ENCODE measurements around the gene ACBD7.
A peak's percentile ranks its signal among the peaks of the same experiment; 100 is the strongest.

The ACBD7 gene

DNA sequence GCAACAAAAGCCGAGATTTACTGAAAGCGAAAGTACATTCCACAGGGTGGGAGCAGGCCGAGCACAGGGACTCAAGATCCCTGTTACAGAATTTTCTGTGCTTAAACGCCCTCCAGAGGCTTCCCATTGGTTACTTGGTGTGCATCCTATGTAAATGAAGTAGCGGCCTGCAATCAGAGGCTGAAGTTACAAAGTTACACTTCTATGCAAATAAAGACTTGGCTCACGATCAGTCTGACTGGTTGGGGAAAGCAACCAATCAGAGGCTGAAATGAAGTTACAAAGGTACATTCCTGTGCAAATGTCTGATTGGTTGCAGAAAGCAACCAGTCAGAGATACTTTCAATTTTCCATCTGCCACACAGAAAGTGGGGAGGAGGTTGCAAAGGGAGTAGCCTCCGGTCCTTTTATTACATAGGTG lies 4.1 kb downstream of the ACBD7 start:
- peak; percentile 86 for DNase-seq

DNA sequence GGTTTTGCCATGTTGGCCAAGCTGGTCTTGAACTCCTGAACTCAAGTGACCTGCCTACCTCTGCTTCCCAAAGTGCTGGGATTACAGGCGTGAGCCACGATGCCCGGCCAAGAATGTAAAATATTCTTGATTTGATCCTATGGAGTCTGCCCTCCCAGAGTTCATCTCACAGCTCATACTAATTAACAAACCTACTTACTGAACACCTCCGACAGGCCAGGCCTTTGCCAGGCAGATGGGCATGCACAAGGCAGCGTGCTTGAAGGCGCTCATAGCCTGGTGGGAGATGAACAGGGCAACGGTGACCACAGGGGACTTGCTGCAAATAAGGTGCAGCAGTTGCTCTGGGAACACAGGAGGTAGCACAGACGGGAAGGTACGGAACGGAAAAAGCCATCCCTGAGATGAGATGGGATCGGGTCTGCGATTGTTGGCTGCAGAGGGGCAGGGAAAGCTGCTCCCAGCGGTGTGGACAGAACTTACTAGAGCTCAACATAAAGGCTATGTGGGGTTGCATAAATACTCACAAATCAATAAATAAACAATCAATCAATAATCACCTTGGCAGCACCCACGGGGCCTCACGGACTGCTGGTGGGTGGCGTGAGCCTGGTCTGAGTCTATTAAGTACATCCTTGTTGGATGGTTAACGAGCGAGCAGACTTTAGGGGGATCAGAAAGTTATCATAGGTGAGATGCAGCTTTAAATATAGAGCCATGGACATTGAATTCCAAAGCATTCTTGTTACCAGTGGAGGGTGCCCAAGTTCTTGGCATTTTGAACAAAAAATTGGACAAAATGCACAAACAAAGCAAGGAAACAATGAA lies 4.7 kb downstream of the ACBD7 start:
- no peak for DNase-seq

DNA sequence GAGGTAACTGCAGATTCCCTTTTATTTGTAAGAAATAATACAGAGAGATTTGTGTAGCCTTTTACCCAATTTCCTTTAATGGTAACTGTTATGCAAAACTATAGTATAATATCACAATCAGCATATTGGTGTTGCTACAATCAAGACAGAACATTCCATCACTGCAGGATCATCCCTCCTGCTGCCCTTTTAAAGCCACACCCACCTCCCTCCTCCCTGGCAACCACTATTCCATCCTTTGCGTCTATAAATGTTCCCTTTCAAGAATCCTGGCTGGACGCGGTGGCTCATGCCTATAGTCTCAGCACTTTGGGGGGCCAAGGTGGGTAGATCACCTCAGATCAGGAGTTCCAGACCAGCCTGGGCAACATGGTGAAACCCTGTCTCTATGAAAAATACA lies 13.2 kb downstream of the ACBD7 start:
- DNase-seq: no peak

DNA sequence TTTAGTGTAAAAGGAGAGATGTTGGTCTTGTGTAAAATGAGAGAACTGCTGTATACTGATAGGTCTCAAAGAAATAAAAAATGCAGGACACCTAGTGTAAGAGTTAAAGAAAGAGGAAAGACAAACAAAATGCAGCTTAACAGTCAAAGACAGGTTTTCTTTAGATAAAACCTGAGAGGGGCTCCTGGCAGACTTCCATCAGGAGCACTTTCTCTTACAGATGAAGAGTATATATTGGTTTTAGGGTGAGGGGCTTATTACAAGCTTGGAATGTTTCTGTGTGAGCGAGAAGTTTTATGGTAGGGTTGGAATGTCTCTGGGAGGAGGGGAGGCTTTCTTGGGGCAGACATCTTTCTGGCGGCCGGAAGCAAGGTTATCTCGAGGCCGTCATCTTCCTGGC lies 16.2 kb downstream of the ACBD7 start:
- DNase-seq: no peak

DNA sequence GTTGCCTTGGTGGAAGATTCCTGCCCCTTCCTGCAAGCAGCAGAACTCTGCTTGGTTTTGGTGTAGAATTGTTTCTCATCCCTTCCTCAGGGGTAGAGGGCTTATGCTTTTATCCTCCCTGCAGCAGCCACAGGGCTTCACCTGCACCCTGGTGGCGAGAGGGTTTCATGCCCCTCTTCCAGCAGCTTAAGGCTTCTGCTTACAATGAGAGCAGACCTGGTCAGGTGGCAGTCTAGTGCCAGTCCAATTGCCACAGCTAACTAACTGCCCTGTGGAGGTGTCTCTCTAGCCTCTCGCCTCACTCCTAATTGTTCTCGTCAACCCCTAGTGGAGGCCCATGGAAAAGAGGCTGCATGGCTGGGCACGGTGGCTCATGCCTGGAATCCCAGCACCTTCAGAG lies 19.3 kb downstream of the ACBD7 start:
- DNase-seq: no peak

DNA sequence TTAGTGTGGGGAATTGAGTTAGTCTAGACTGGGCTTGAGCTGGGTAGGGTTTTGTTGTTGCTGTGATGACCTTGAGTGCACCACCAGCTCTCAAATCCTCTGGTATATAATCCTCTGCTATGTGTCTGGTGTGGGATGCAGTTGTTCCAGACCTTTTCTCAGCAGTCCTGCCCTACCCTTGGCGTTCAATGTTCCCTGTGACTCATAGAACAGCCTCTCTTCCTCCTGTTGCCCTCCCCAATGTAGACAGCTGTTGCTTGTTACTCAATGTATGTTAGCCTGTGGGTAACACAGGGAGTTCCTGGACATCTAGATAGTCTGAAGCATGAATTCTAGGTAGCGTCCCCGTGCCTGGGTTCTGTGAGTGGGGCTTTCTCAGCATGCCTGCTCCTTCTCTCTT lies 19.8 kb downstream of the ACBD7 start:
- DNase-seq: no peak

DNA sequence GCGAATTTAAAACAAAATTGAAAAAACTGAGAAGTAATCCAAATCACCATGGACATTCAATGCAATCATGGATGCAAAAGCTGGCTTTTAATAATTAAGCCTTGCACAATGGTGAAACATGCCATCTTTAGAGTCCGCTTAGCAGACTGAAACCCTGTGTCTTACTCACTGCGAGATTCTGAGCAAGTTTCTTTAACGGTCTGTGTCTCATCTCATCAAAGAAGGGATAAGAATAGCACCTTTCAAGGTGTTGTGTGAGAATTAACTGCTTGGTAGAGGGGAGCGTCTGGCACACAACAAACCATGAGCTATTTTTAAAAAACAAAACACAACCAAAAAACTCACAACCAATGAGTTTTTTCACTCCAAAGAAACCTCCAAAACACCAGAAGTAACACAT lies 21.4 kb downstream of the ACBD7 start:
- DNase-seq: no peak

DNA sequence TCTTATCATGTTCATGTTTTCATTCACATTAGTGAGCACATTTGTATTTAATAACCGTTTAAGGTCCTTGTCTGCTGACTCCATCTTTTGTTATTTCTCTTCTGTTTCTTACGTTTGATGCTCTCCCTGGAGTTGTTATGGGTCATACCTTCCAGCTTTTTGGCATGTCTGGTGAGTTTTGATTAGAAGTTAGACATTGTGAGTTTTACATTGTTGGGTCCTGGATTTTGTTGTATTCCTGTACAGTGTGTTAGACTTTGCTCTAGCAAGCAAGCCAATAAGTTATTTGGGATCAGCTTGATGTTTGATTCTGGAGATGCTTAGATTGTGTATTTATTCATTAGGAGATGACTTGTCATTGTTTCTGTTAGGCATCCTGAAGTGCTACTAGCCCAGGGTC lies 27.9 kb downstream of the ACBD7 start:
- no peak for DNase-seq

DNA sequence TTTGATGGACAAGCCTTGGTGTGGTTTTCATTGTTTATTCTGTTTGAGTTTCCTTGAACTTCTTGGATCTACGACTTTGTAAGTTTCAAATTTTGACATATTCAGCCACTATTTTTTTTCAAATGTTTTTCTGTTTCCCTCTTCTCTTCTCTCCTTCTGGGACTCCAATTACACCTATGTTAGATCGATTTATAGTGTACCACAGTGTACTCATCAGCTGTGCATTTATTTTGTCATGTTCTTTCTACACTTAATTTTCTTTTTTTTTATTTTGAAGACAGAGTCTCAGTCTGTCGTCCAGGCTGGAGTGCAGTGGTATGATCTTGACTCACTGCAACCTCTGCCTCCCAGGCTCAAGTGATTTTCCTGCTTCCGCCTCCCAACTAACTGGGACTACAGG lies 28.7 kb downstream of the ACBD7 start:
- DNase-seq: no peak

DNA sequence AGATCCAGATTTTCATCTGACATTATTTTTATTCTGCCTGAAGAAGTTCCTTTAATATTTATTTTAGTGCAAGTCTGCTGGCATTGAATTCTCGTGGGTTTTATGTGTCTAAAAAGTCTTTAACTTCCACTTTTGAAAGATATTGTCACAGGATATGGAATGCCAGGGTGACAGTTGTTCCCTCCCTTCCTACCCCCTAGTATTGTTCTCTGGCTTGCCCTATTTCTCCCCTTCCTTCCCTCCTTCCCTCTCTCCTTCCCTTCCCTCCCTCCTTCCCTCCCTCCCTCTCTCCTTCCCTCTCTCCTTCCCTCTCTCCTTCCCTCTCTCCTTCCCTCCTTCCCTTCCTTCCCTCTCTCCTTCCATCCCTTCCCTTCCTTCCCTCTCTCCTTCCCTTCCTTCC lies 29.9 kb downstream of the ACBD7 start:
- no peak for DNase-seq

DNA sequence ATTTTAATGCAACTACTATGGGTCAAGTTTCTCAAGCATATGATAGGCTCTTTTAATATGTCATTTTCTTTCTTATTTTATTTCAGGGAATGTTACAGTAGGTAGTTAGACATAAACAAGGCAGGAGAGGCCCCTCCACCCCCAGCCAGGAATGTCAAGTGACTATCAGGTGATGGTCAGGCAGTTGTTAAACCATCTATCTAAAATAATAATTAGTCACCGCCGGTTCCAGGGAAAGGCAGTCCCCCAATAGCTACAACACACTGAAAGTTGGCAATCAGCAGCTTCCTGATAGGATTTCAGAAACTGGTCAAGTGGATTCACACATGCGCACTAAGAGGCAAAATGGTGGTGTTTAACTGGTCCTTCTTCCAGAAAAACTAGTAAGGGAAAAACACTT lies 35.5 kb downstream of the ACBD7 start:
- DNase-seq: no peak

DNA sequence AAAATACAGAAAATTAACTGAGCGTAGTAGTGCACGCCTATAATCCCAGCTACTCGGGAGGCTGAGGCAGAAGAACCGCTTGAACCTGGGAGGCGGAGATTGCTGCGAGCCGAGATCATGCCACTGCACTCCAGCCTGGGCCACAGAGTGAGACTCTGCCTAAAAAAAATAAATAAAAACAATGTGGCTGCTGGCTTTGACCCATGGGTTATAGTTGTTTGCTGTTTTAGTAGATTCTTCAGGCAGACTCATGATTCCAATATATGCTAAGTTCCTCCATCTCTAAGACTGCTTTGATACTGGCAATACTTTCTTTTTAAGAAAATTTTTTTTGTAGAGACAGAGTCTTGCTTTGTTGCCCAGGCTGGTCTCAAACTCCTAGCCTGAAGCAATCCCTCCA lies 36.5 kb downstream of the ACBD7 start:
- DNase-seq: no peak

DNA sequence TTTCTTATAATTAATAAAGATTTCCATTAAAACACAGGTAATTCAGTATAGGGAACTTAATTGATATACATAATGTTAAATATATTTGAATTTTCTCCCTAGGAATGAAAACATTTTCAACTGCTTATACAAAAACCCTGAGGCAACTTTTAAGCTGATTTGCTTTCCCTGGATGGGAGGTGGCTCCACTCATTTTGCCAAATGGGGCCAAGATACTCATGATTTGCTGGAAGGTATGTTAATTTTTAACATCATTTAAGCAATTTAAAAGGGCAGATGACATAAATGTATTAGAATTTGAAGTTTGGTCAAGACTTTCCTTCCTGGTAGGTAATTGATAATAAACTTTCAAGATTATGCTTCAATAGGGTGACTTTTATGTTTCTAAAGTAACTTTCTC lies 39.0 kb downstream of the ACBD7 start:
- no peak for DNase-seq

DNA sequence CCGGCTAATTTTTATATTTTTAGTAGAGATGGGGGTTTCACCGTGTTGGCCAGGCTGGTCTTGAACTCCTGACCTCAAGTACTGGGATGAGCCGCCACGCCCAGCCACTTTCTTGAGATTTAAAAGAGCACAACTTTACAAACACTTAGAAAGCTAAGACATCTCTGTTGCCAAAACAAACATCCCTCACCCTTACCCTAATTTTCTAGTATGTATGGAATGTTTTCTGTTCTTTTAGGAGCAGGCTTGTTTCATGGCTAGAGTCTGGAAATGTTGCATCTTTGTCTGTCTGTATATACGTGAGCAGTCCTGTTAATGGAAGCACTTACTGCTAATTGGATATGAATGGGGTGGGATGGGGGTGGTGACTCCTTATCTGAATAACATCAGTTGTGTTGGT lies 42.0 kb downstream of the ACBD7 start:
- DNase-seq: no peak

DNA sequence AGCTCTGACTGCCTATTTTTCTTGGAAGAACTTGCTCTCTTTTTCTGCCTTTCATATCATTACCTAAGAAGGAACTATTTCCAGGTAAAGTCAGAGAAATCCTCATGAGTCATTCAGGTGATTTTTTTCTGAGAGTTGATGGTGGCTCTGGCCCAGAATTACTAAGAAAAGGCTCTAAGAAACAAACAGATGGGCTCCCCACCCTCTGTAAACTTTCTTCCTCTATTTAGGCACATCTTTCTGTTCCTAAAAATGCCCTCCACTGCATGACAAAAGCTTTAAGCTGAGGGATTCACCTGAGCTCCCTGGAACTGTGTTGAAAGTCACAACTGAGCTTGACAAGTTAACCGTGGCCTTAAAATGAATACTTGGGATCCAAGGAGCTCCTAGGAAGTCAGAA lies 43.2 kb downstream of the ACBD7 start:
- no peak for DNase-seq

DNA sequence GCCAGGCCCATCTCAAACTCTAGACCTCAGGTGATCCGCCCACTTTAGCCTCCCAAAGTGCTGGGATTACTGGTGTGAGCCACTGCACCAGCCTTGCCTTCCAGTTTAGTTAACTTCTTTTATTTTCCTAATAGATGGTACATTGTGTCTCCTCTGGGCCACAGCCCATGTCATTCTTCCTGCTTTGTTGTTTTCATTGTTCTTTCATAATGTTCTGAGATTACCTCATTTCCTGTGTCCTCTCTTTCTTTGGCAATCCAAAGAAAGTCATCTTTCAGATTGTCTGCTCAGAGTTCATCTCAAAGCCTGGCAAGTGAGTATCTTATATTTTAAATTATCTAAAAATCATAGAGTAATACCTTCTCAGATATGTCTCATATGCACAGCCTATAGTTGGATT lies 44.9 kb downstream of the ACBD7 start, which contains the start of gene OLAH:
Gene OLAH, plus strand, starts transcription at position 270 of the 400 bp plus-strand sequence. CDS start 3,346 bp downstream, outside the sequence.
- no peak for DNase-seq

DNA sequence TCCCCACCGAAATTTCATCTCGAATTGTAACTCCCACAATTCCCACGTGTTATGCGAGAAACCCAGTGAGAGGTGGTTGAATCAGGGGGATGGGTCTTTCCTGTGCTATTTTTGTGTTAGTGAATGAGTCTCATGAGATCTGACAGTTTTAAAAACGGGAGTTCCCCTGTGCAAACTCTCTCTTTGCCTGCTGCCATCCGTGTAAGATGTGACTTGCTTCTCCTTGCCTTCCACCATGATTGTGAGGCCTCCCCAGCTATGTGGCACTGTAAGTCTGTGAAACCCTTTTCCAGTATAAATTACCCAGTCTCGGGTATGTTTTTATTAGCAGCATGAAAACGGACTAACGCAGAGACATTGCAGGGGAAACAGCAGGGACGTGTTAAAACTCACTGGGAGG lies 50.2 kb downstream of the ACBD7 start:
- no peak for DNase-seq

DNA sequence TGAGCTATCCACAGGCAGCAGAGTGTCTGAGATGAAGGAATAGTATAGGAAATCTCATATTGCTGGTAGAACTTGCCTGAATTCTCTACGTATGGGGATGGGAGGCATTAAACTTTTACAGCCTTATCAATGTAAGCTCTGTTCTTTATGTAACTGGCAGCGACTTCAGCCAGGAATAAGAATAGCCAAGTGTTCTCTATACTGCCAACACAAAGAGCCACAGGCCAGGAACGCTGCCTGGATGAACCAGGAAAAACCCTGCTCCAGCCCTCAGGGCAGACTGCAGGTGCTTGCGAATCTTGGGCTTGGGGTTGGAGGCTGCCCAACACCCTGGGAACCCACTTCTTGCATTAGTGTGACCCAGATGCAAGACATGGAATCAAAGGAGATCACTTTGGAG lies 50.9 kb downstream of the ACBD7 start:
- DNase-seq: no peak

DNA sequence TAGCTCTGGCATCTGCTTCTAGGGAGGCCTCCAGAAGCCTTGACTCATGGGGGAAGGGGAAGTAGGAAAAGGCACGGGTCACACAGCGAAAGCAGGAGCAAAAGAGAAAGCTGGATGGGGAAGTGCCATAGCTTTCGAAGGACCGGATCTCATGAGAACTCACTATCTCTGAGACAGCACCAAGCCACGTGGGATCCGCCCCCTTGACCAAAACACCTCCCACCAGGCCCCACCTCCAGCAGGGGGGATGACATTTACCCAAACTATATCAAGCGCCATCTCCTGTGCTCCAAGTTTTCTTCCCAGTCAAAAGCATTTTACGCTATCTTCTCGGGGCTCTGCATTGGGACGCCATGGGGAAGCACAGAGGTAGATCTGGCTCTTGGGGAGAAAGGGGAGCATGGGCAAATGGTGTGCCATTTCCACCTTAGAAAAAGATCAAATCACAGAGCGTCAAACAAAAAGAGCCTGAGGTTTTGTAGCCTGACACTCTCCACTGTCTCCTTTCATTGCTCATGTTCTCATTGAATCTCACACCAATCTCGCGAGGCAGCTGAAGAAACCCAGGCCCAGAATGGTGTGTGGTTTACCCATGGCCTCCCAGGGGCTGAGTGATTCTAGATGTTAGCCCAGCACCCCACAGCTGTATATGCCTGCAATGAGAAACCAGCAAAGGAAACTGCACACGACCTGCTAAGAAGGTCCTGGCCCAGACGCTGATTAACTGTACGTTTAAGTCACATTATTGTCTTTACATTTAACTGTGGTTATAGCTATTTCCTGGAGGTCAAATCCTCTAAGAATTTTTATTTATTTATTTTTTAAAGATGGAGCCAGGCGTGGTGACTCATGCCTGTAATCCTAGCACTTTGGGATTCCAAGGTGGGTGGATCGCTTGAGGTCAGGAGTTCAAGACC lies 52.9 kb downstream of the ACBD7 start:
- DNase-seq: no peak

DNA sequence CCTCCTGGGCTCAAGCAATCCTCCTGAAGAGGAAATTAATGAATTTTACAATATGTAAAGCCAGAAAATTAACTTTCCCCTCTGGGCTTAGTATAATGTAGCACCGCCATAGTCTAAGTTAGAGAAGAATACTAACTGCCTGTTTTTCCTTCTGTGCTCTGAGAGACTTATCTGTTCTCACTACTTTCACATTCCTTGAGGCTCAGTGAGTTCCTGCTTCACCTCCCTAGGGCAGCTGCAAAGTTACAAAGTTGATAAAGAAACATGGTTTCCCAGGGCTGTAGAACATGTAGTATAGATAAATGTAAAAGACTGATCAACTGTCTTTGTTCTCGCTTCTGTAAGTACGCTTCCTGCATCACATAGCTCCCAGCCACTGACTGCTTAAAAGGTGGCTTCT lies 60.8 kb downstream of the ACBD7 start:
- no peak for DNase-seq
